Transverse colon (tissue), 4 donors: ENCODE data around the gene MSI2. TPM values are rescaled to one million over a fixed set of nuclear protein-coding genes. Genes with fewer than 3 reads are reported as not detected.

Source experiments
- DNase-seq: peaks from one replicate; pipeline ENCODE4 v3.0.0-alpha.2; 2019
- H3K27ac ChIP-seq, 4 donors: fragments of 200-600 bp; sonication (generic); 2 replicates each; pipeline ENCODE4 v1.5.1; 2016 to 2018; ENCODE audit warnings: inconsistent platforms in 4 of 4
- H3K27me3 ChIP-seq: fragments of 200-600 bp; sonication (generic); 2 replicates; pipeline ENCODE4 v1.5.1; 2017; ENCODE audit warnings: inconsistent platforms
- H3K36me3 ChIP-seq, 4 donors: fragments of 200-600 bp; sonication (generic); 2 replicates each; pipeline ENCODE4 v1.5.1; 2017 to 2019; ENCODE audit warnings: inconsistent platforms in 4 of 4
- H3K4me1 ChIP-seq, 4 donors: fragments of 200-600 bp; sonication (generic); 2 replicates each; pipeline ENCODE4 v1.5.1; 2017 to 2020; ENCODE audit warnings: inconsistent platforms in 4 of 4
- H3K4me3 ChIP-seq, 4 donors: fragments of 200-600 bp; sonication (generic); 1 replicate in 1 of 4; 2 replicates in 3 of 4; pipeline versions ENCODE4 v1.5.1 to v1.6.1; 2017 to 2019; ENCODE audit warnings: inconsistent platforms in 4 of 4
- H3K9me3 ChIP-seq, 2 donors: fragments of 200-600 bp; sonication (generic); 2 replicates each; pipeline ENCODE4 v1.5.1; 2017 to 2019; ENCODE audit warnings: inconsistent platforms in 2 of 2
- EP300 ChIP-seq: sonication (generic); formaldehyde crosslinking; IDR thresholded peaks from one replicate; pipeline ENCODE4 v1.6.1; 2017; ENCODE audit warnings: antibody characterized with exemption, low read depth
- POLR2A ChIP-seq: fragments of 450-650 bp; IDR thresholded peaks from one replicate; pipeline ENCODE4 v1.6.1; 2016; ENCODE audit warnings: antibody characterized with exemption, mild to moderate bottlenecking, moderate library complexity
- POLR2AphosphoS5 ChIP-seq, 3 donors: sonication (generic); formaldehyde crosslinking; IDR thresholded peaks; one replicate each; pipeline ENCODE4 v1.6.1; 2016; ENCODE audit warnings: antibody characterized with exemption in 3 of 3
- WGBS, 2 donors: methylation state at CpG; one replicate each; pipeline ENCODE4 v1.1.5; 2018; ENCODE audit warnings: low coverage in 1 of 2; 5-methylcytosine and 5-hydroxymethylcytosine counted together
- in situ Hi-C, 4 donors: fragments of 200-750 bp; cut with MboI; loops; one replicate each; pipeline versions ENCODE4 v1.15.0 to v1.15.1; 2017; ENCODE audit warnings: low sequenced_read_pairs in 3 of 4, low pct_ligation_motif_present in 1 of 4, low pct_unique_long_range_greater_than_20kb in 1 of 4
- intact Hi-C: fragments of 100-400 bp; cut with DNase I; formaldehyde crosslinking; loops from one replicate; pipeline ENCODE4 v1.15.1; 2023; ENCODE audit warnings: low total_unique reads
- total RNA-seq, 4 donors: library from RNA; depleted of rRNA; stranded (reverse); fragments of >200 nt; gene quantifications; one replicate each; pipeline ENCODE4 v1.1.0, GENCODE V29; 2016
- TF ChIP-seq, protein P1 (sequence below), 5 experiments: fragments of 200-600 bp in 3 of 5; fragments of 450-650 bp in 2 of 5; sonication (generic) in 3 of 5; IDR thresholded peaks; 1 replicate in 2 of 5; 2 replicates in 3 of 5; pipeline ENCODE4 v1.5.1; 2016 to 2017; ENCODE audit warnings: antibody characterized with exemption in 5 of 5, inconsistent platforms in 3 of 5, mild to moderate bottlenecking in 2 of 5, moderate library complexity in 1 of 5

Gene MSI2
- total RNA-seq, 4 donors from 2014 or later, result 20.6 to 36.0 (median 29.3) TPM

- no peak overlapping the region for H3K27ac ChIP-seq
- H3K4me1 ChIP-seq, result peaks cover 0 to 11% (median 4%) of the 10 kb centered on the region in 4 donors
- 88 to 100% methylated on average over 1 to 4 of the region's 4 CpGs for WGBS, 2 donors
- intact Hi-C loops (no loop called here), in situ Hi-C loops (no loop called here)
- no peaks in the 10 kb centered on the region for H3K27me3 ChIP-seq
- no peak for DNase-seq
- H3K9me3 ChIP-seq, result no peaks in the 10 kb centered on the region
- TF ChIP-seq EP300 (no peak), POLR2A (no peak), POLR2AphosphoS5 (IDR thresholded peaks at IDR 0.05) (no peak)
- TF ChIP-seq, protein P1, sequence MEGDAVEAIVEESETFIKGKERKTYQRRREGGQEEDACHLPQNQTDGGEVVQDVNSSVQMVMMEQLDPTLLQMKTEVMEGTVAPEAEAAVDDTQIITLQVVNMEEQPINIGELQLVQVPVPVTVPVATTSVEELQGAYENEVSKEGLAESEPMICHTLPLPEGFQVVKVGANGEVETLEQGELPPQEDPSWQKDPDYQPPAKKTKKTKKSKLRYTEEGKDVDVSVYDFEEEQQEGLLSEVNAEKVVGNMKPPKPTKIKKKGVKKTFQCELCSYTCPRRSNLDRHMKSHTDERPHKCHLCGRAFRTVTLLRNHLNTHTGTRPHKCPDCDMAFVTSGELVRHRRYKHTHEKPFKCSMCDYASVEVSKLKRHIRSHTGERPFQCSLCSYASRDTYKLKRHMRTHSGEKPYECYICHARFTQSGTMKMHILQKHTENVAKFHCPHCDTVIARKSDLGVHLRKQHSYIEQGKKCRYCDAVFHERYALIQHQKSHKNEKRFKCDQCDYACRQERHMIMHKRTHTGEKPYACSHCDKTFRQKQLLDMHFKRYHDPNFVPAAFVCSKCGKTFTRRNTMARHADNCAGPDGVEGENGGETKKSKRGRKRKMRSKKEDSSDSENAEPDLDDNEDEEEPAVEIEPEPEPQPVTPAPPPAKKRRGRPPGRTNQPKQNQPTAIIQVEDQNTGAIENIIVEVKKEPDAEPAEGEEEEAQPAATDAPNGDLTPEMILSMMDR (IDR thresholded peaks at IDR 0.05), result no peak
- H3K4me3 ChIP-seq, result no peak overlapping the region
- no peaks in the 10 kb centered on the region for H3K36me3 ChIP-seq
Measured at GRCh38 chr17:57595426-57595825, 339.1 kb downstream of the MSI2 start.

DNA sequence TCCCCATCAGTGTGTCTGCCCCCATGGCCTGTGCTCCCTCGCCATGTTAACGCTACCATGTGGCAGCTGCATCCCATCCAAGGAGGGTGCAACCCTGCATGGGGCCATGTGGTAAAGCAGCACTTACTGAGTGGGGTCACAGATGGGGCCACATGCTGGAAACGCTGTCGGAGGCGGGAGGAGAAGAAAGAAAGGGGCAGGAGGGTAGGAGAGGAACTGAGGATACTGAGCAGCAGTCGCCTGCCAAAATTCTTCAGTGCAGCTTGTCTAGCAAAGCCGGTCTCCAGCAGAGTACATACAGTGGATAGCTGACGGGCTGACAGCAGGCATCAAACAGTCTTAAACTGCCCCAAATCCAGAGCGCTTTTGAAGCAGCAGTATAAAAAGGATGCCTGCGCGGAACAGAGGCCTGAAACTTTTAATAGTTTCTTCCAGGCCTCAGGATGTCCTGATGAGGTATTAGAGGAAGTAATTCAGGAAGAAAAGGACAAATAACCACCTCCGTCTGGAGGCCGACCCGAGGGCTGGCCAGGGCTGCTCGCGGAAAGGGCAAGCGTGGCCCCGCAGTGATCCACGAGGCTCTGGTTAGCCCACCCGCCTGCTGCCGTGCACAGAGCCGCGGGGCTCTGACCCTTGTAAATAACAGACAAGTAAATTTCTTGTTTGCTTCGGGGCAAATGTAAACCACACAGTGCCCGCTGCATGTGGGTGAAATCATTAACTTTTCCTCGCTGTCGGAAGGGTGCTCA is 339.8 kb downstream of the MSI2 start:
- TF ChIP-seq POLR2AphosphoS5 (IDR thresholded peaks at IDR 0.05) (no peak), EP300 (no peak), POLR2A (no peak)
- TF ChIP-seq, protein P1 (IDR thresholded peaks at IDR 0.05), result no peak
- intact Hi-C loops (no loop called here), in situ Hi-C loops (no loop called here)
- H3K27me3 ChIP-seq, result no peaks in the 10 kb centered on the region
- no peak overlapping the region for H3K4me3 ChIP-seq
- no peak overlapping the region for H3K27ac ChIP-seq
- 80% methylated on average over 27 of the region's 27 CpGs; no CpG with 5 or more reads in 1 of the 2 donors for WGBS, 2 donors
- DNase-seq, result no peak
- H3K36me3 ChIP-seq, result no peaks in the 10 kb centered on the region
- H3K9me3 ChIP-seq, result no peaks in the 10 kb centered on the region
- peaks cover 0 to 11% (median 4%) of the 10 kb centered on the region in 4 donors for H3K4me1 ChIP-seq

- Histone ChIP-seq H3K36me3 (no peaks in the 10 kb centered on the region), H3K4me1 (peaks cover 0 to 11% (median 4%) of the 10 kb centered on the region in 4 donors), H3K27ac (no peak overlapping the region), H3K4me3 (no peak overlapping the region), H3K9me3 (no peaks in the 10 kb centered on the region), H3K27me3 (no peaks in the 10 kb centered on the region)
- in situ Hi-C loops, result no loop called here
- 87 to 100% methylated on average over 3 to 5 of the region's 5 CpGs for whole genome bisulfite sequencing, 2 donors
- TF ChIP-seq POLR2AphosphoS5 (IDR thresholded peaks at IDR 0.05) (no peak), POLR2A (no peak)
- intact Hi-C loops, result no loop called here
- DNase-seq, result no peak
Measured at GRCh38 chr17:57597101-57597500, 340.8 kb downstream of the MSI2 start.

DNA sequence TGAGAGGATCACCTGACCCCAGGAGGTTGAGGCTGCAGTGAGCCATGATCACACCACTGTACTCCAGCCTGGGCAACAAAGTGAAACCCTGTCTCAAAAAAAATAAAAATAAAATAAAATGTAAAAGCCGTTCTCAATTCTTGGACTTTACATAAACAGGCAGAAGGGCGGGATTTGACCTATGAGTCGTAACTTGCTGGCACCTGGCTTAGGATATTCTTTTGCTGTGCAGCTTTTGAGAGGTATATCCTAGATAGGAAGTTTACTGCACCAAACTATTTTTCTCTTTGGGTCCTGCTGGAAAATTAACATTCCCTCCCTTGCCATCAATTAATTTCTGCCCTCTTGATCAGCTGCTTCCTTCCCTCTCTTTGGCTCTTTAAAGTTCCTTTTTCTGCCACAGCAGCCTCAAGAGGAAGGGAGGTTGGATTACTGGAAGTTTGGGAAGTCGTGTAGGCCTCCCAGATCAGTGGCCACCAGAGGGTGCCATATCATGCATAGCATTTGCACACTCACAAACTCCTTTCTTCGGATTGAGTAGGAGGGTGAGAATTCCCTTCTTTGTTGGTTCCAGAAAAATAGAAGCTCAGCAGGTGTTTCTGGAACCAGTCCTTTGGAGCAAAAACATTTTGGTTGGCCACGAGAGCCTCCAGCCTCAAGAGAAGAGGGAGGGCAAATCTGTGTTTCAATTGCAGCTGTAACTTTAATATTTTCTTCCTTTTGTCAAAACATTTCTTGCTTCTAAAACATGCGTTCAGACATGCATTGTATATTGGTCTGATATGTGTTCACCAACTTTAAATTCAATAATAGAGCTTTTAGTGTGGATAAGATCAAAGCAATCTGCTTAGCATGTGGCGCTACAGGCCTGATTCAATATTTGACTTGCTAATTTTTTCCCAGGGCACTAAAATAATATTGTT is 341.5 kb downstream of the MSI2 start:
- intact Hi-C loops, result no loop called here
- 41% methylated on average over 6 to 8 of the region's 8 CpGs for WGBS, 2 donors

More for the DNA sequence above, 341.5 kb downstream of the MSI2 start:
- Histone ChIP-seq H3K36me3 (no peaks in the 10 kb centered on the region), H3K9me3 (no peaks in the 10 kb centered on the region), H3K4me1 (peaks cover 0 to 11% (median 4%) of the 10 kb centered on the region in 4 donors), H3K27ac (peak overlapping the region in 1 of 4 donors; percentile 2), H3K27me3 (no peaks in the 10 kb centered on the region), H3K4me3 (no peak overlapping the region)
- in situ Hi-C loops, result no loop called here
- peak; percentile 73 for DNase-seq
- TF ChIP-seq POLR2A, result no peak
- TF ChIP-seq, protein P1 (IDR thresholded peaks at IDR 0.05), result peak; percentile 62 to 83 (median 74)
